Right kidney (tissue), 9 donors: ENCODE data around the gene FDCSP.
"Not testable (repeated sequence)": the region's sequence is repeated elsewhere in the genome, so short reads cannot be mapped to it uniquely, and the experiment has no call there.

Experiments
- DNase-seq: peaks from one replicate; pipeline ENCODE4 v3.0.0-alpha.2; 2016
- long read RNA-seq, 8 donors: transcript quantifications; one replicate each; lab custom pipeline, GENCODE V29; 2026

FDCSP gene
- long read RNA-seq, donor 1, partial matches to known transcripts = 0 of 1 reads
- long read RNA-seq, donor 1, other reads (novel, unspliced or antisense) = 0 of 1 reads
- long read RNA-seq, donor 2 = 0 reads
- long read RNA-seq, donor 3 = 0 reads
- long read RNA-seq, donor 4, partial matches to known transcripts = 0 of 1 reads
- long read RNA-seq, donor 4, other reads (novel, unspliced or antisense) = 0 of 1 reads
- long read RNA-seq, donor 5 = 0 reads
- long read RNA-seq, donor 6 = 0 reads
- long read RNA-seq, donor 7 = 0 reads
- long read RNA-seq, donor 8, partial matches to known transcripts = 0 of 1 reads
- long read RNA-seq, donor 8, other reads (novel, unspliced or antisense) = 0 of 1 reads

- DNase-seq = no peak
These were observed at the start of gene FDCSP for GRCh38 chr4:70225824-70226223. Gene FDCSP (plus strand): TSS chr4:70226124. CDS start chr4:70231195, 5,071 bp downstream.

- no peak for DNase-seq
These were observed 48.8 kb upstream of the FDCSP start for GRCh38 chr4:70177090-70177489.

GRCh38 chr4:70178075-70178660 lies 47.8 kb upstream of the FDCSP start:
- DNase-seq = no peak

- DNase-seq = no peak
These were observed 46.1 kb upstream of the FDCSP start for GRCh38 chr4:70179811-70180210.

- DNase-seq = no peak
These were observed 44.1 kb upstream of the FDCSP start for GRCh38 chr4:70181864-70182263.

GRCh38 chr4:70182517-70183167 lies 43.3 kb upstream of the FDCSP start:
- DNase-seq = no peak

- no peak for DNase-seq
These were observed 42.6 kb upstream of the FDCSP start for GRCh38 chr4:70183168-70183939.

- no peak for DNase-seq
These were observed 42.0 kb upstream of the FDCSP start for GRCh38 chr4:70183940-70184246.

GRCh38 chr4:70187216-70187615 lies 38.7 kb upstream of the FDCSP start:
- no peak for DNase-seq

- DNase-seq = no peak
These were observed 35.3 kb upstream of the FDCSP start for GRCh38 chr4:70190579-70190978.

- DNase-seq = no peak
These were observed 34.3 kb upstream of the FDCSP start for GRCh38 chr4:70191647-70192046.

GRCh38 chr4:70192895-70193294 lies 33.0 kb upstream of the FDCSP start:
- no peak for DNase-seq

- no peak for DNase-seq
These were observed 30.5 kb upstream of the FDCSP start, which contains the start of gene ODAM for GRCh38 chr4:70195425-70195824. Gene ODAM (plus strand): TSS chr4:70195725. CDS start chr4:70196544, 819 bp downstream.

- DNase-seq = no peak
These were observed 29.1 kb upstream of the FDCSP start for GRCh38 chr4:70196857-70197256.

- no peak for DNase-seq
These were observed 28.1 kb upstream of the FDCSP start for GRCh38 chr4:70197842-70198241.

GRCh38 chr4:70203601-70204000 lies 22.3 kb upstream of the FDCSP start:
- DNase-seq = no peak

- not testable (repeated sequence) for DNase-seq
These were observed 13.2 kb upstream of the FDCSP start for GRCh38 chr4:70212752-70213151.

GRCh38 chr4:70216109-70216508 lies 9.8 kb upstream of the FDCSP start:
- not testable (repeated sequence) for DNase-seq

- DNase-seq = not testable (repeated sequence)
These were observed 9.4 kb upstream of the FDCSP start for GRCh38 chr4:70216550-70216949.

GRCh38 chr4:70221389-70221788 lies 4.5 kb upstream of the FDCSP start:
- DNase-seq = not testable (repeated sequence)

- DNase-seq = not testable (repeated sequence)
These were observed 4.1 kb upstream of the FDCSP start for GRCh38 chr4:70221818-70222217.

GRCh38 chr4:70236125-70236524 lies 10.2 kb downstream of the FDCSP start:
- DNase-seq = no peak
